Eye (tissue), 1 donor: ENCODE results near the gene SGO1.
"Not testable (repeated sequence)": the region's sequence is repeated elsewhere in the genome, so short reads cannot be mapped to it uniquely, and the experiment has no call there.

Source experiments
- DNase-seq: peaks from one replicate; pipeline ENCODE4 v3.0.0-alpha.2; 2015

Gene SGO1

GRCh38 chr3:20185679-20186599 is at the start of gene SGO1:
SGO1 (minus strand) TSS chr3:20186206; CDS start chr3:20184027, 2,179 bp downstream.
- peak; percentile 99 for DNase-seq

- no peak for DNase-seq
Observed at GRCh38 chr3:20235796-20236195, 49.8 kb upstream of the SGO1 start.

- DNase-seq: no peak
Observed at GRCh38 chr3:20232906-20233780, 47.1 kb upstream of the SGO1 start.

GRCh38 chr3:20230954-20231353 is 44.9 kb upstream of the SGO1 start:
- no peak for DNase-seq

- DNase-seq: peak; percentile 79
Observed at GRCh38 chr3:20225769-20226168, 39.8 kb upstream of the SGO1 start.

- peak; percentile 70 for DNase-seq
Observed at GRCh38 chr3:20222274-20222673, 36.3 kb upstream of the SGO1 start.

GRCh38 chr3:20218215-20218614 is 32.2 kb upstream of the SGO1 start:
- DNase-seq: no peak

GRCh38 chr3:20215636-20216035 is 29.6 kb upstream of the SGO1 start:
- DNase-seq: no peak

GRCh38 chr3:20213491-20213890 is 27.5 kb upstream of the SGO1 start:
- not testable (repeated sequence) for DNase-seq

- DNase-seq: not testable (repeated sequence)
Observed at GRCh38 chr3:20207945-20208344, 21.9 kb upstream of the SGO1 start.

- not testable (repeated sequence) for DNase-seq
Observed at GRCh38 chr3:20205898-20206297, 19.9 kb upstream of the SGO1 start.

- DNase-seq: no peak
Observed at GRCh38 chr3:20201143-20201542, 15.1 kb upstream of the SGO1 start.

GRCh38 chr3:20197775-20198174 is 11.8 kb upstream of the SGO1 start:
- no peak for DNase-seq

- DNase-seq: no peak
Observed at GRCh38 chr3:20194793-20195460, 8.9 kb upstream of the SGO1 start.

- no peak for DNase-seq
Observed at GRCh38 chr3:20190991-20191390, 5.0 kb upstream of the SGO1 start.

GRCh38 chr3:20186600-20187004 is 596 bp upstream of the SGO1 start:
- DNase-seq: no peak

GRCh38 chr3:20185331-20185678 is 701 bp downstream of the SGO1 start:
- DNase-seq: no peak

- DNase-seq: no peak
Observed at GRCh38 chr3:20182206-20182605, 3.8 kb downstream of the SGO1 start.

- no peak for DNase-seq
Observed at GRCh38 chr3:20181276-20181675, 4.7 kb downstream of the SGO1 start.

- peak; percentile 35 for DNase-seq
Observed at GRCh38 chr3:20173844-20174410, 12.1 kb downstream of the SGO1 start.

- no peak for DNase-seq
Observed at GRCh38 chr3:20161714-20162113, 24.3 kb downstream of the SGO1 start.

- DNase-seq: no peak
Observed at GRCh38 chr3:20160230-20160629, 25.8 kb downstream of the SGO1 start.

GRCh38 chr3:20154928-20155327 is 31.1 kb downstream of the SGO1 start:
- DNase-seq: no peak
